Breast epithelium (tissue), 4 donors: ENCODE data around the gene SDK1. TPM values are rescaled to one million over a fixed set of nuclear protein-coding genes. Genes with fewer than 3 reads are reported as not detected.
"Not testable (repeated sequence)": the region's sequence is repeated elsewhere in the genome, so short reads cannot be mapped to it uniquely, and the experiment has no call there.

ENCODE experiments used
- DNase-seq, 2 donors: peaks; one replicate each; pipeline ENCODE4 v3.0.0-alpha.2; 2019; ENCODE audit warnings: low spot score in 2 of 2
- H3K27ac ChIP-seq, 2 donors: fragments of 200-600 bp; sonication (generic) in 1 of 2; one replicate each; pipeline ENCODE4 v1.5.1; 2016 to 2019; ENCODE audit warnings: mild to moderate bottlenecking in 1 of 2
- H3K27me3 ChIP-seq, 2 donors: fragments of 200-600 bp; sonication (generic) in 1 of 2; one replicate each; pipeline versions ENCODE4 v1.5.1 to v1.6.0; 2017 to 2019; ENCODE audit warnings: control low read depth in 1 of 2, mild to moderate bottlenecking in 1 of 2
- H3K36me3 ChIP-seq: fragments of 200-600 bp; one replicate; pipeline ENCODE4 v1.5.1; 2019
- H3K4me1 ChIP-seq, 2 donors: fragments of 200-600 bp; sonication (generic); one replicate each; pipeline ENCODE4 v1.5.1; 2016 to 2019; ENCODE audit warnings: control low read depth in 1 of 2
- H3K4me3 ChIP-seq, 3 donors: fragments of 200-600 bp; sonication (generic); 1 replicate in 2 of 3; 2 replicates in 1 of 3; pipeline ENCODE4 v1.5.1; 2016 to 2019; ENCODE audit warnings: mild to moderate bottlenecking in 3 of 3, moderate library complexity in 2 of 3
- H3K9me3 ChIP-seq, 2 donors: fragments of 200-600 bp; sonication (generic) in 1 of 2; one replicate each; pipeline ENCODE4 v1.5.1; 2016 to 2019; ENCODE audit warnings: control low read depth in 1 of 2
- POLR2A ChIP-seq: fragments of 450-650 bp; IDR thresholded peaks from one replicate; pipeline ENCODE4 v1.6.1; 2016; ENCODE audit warnings: antibody characterized with exemption, mild to moderate bottlenecking, moderate library complexity
- POLR2AphosphoS5 ChIP-seq, 3 donors: sonication (generic); formaldehyde crosslinking; IDR thresholded peaks; one replicate each; pipeline ENCODE4 v1.6.1; 2017; ENCODE audit warnings: antibody characterized with exemption in 3 of 3
- intact Hi-C: fragments of 100-400 bp; cut with DNase I; formaldehyde crosslinking; loops from one replicate; pipeline ENCODE4 v1.15.1; 2023; ENCODE audit warnings: low total_unique reads
- total RNA-seq, 3 donors: library from RNA; depleted of rRNA; stranded (reverse); fragments of >200 nt; gene quantifications; one replicate each; pipeline ENCODE4 v1.1.0, GENCODE V29; 2016
- TF ChIP-seq, protein P1 (sequence below), 3 donors: fragments of 450-650 bp; IDR thresholded peaks; one replicate each; pipeline ENCODE4 v1.5.1; 2016 to 2017; ENCODE audit warnings: antibody characterized with exemption in 3 of 3, mild to moderate bottlenecking in 3 of 3, moderate library complexity in 3 of 3

The SDK1 gene
- total RNA-seq, 3 donors from 2014 or later, result 3.7 to 18.2 (median 6.6) TPM

DNA sequence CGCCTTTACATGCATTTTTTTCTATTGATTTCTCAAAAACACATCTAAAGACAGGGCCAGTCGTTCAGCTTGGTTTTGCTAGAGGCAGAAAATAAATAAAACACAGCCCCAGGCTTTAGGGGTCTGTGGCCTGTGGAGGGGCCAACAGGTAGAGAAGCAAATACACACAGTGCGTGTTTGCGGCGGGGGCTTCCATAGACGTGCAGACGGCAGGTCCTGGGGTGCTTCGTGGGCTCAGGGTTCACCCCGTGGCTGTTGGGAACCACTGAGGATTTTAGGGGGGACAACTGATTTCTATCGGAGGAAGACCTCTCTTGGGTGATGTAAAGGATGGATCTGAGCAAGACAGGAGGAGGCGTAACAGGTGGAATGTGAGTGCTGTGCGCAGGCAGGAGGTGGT lies 935.3 kb downstream of the SDK1 start:
- no peak for TF ChIP-seq POLR2AphosphoS5 (IDR thresholded peaks at IDR 0.05)
- no peak for TF ChIP-seq POLR2A
- TF ChIP-seq, protein P1, sequence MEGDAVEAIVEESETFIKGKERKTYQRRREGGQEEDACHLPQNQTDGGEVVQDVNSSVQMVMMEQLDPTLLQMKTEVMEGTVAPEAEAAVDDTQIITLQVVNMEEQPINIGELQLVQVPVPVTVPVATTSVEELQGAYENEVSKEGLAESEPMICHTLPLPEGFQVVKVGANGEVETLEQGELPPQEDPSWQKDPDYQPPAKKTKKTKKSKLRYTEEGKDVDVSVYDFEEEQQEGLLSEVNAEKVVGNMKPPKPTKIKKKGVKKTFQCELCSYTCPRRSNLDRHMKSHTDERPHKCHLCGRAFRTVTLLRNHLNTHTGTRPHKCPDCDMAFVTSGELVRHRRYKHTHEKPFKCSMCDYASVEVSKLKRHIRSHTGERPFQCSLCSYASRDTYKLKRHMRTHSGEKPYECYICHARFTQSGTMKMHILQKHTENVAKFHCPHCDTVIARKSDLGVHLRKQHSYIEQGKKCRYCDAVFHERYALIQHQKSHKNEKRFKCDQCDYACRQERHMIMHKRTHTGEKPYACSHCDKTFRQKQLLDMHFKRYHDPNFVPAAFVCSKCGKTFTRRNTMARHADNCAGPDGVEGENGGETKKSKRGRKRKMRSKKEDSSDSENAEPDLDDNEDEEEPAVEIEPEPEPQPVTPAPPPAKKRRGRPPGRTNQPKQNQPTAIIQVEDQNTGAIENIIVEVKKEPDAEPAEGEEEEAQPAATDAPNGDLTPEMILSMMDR (IDR thresholded peaks at IDR 0.05), result no peak
- intact Hi-C loops, result no loop called here
- Histone ChIP-seq H3K27ac (no peak overlapping the region), H3K4me1 (no peaks in the 10 kb centered on the region), H3K36me3 (no peaks in the 10 kb centered on the region), H3K4me3 (no peak overlapping the region), H3K27me3 (no peaks in the 10 kb centered on the region), H3K9me3 (no peaks in the 10 kb centered on the region)
- no peak for DNase-seq

DNA sequence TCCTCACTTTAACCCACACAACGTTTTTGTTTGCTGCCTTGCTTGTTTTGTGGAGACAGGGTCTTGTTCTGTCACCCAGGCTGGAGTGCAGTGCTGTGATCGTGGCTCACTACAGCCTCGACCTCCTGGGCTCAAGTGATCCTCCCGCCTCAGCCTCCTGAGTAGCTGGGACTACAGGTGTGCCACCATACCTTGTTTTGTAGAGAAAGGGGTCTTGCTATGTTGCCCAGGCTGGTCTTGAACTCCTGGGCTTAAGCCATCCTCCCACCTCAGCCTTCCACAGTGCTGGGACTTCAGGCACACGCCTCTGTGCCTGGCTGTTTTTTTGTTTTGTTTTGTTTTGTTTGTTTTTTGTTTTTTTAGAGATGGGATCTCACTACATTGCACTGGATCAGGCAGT lies 935.8 kb downstream of the SDK1 start:
- intact Hi-C loops, H3K27ac ChIP-seq, H3K4me3 ChIP-seq, H3K36me3 ChIP-seq, H3K4me1 ChIP-seq, H3K9me3 ChIP-seq, DNase-seq, H3K27me3 ChIP-seq: not testable (repeated sequence)

DNA sequence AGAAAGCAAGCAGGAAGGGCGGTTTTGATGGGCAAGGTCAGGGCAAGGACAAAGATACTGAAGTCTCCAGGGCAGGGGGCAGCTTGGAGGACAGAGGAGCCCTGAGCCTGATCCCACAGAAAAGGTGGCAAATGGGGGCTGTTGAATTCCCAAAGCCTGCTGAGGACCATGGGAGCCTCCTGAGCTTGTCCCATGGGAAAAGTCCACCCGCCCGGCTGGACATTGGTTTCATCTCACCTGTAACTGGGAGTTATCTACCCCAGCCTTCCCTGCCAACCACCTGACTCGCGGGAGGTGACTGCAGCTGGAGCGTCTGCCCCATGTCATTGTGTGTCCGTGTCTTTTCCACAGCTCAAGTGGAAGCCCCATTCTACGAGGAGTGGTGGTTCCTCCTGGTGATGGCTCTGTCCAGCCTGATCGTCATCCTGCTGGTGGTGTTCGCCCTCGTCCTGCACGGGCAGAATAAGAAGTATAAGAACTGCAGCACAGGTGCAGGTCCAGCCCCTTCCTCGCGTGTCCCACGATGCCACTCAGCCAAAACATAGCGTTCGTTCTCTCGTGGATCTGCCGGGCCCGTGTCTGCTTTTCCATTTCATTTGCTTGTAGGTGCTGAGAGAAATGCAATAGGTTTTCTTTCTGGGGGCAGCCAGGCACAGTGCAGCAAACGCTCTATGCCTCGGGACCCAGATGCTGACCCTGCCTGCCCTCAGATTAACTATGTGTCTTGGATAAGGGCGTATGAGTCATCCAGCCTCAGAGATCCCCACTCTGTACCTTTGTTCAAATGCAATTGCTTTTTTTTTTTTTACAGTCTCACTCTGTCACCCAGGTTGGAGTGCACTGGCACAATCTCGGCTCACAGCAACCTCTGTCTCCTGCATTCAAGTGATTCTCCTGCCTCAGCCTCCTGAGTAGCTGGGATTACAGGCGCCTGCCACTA lies 936.5 kb downstream of the SDK1 start:
- Histone ChIP-seq H3K27me3 (no peaks in the 10 kb centered on the region), H3K9me3 (no peaks in the 10 kb centered on the region), H3K36me3 (no peaks in the 10 kb centered on the region), H3K4me1 (no peaks in the 10 kb centered on the region), H3K4me3 (no peak overlapping the region), H3K27ac (no peak overlapping the region)
- DNase-seq, result no peak
- intact Hi-C loops, result no loop called here
- TF ChIP-seq, protein P1 (IDR thresholded peaks at IDR 0.05), result no peak
- TF ChIP-seq POLR2A (no peak), POLR2AphosphoS5 (IDR thresholded peaks at IDR 0.05) (no peak)

DNA sequence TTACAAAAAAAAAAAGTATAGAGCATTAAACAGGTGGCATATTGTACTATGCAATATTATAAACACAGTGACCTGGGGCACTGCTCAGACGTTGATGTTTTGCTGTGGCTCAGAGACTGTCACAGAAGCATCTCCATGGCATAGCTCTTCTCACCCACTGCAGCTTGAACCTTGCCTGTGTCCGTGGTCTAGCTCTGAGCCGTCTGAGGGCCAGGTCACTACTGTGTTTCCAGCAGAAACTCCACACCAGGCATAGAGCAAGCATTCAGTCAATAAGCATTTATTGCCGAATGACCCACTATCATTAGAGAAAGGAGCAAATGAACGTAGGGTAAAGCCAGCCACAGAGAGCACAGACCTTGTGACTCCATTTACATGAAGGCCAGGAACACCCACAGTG lies 937.8 kb downstream of the SDK1 start:
- H3K27me3 ChIP-seq, result no peaks in the 10 kb centered on the region
- H3K27ac ChIP-seq, result no peak overlapping the region
- no peaks in the 10 kb centered on the region for H3K36me3 ChIP-seq
- TF ChIP-seq, protein P1 (IDR thresholded peaks at IDR 0.05), result no peak
- TF ChIP-seq POLR2A, result no peak
- TF ChIP-seq POLR2AphosphoS5 (IDR thresholded peaks at IDR 0.05), result no peak
- no peak for DNase-seq
- H3K9me3 ChIP-seq, result peaks cover 0 to 2% of the 10 kb centered on the region in 2 donors
- intact Hi-C loops, result no loop called here
- no peak overlapping the region for H3K4me3 ChIP-seq
- H3K4me1 ChIP-seq, result no peaks in the 10 kb centered on the region

DNA sequence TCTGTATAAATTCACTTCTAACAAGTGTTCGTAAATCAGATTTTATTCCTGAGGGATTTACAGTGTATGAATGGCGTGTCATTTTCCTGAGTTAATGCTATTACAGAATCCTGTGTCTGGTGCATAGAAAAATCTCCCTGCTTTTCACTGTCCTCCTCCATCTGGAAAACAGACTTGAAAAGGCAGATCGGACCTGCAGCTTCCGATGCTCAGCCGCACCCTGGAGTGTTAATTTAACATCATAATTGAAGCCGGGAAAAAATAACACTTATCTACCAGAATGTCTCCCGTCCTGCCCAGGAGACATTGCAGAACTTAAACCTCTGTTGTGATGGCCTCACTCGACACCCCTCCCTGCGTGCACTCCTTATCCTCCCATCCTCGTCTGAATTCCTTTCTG lies 939.0 kb downstream of the SDK1 start:
- Histone ChIP-seq H3K4me1 (no peaks in the 10 kb centered on the region), H3K27ac (no peak overlapping the region), H3K27me3 (no peaks in the 10 kb centered on the region), H3K9me3 (peaks cover 3 to 14% of the 10 kb centered on the region in 2 donors), H3K36me3 (no peaks in the 10 kb centered on the region), H3K4me3 (no peak overlapping the region)
- intact Hi-C loops, result no loop called here
- DNase-seq, result no peak
- TF ChIP-seq POLR2A, result no peak
- no peak for TF ChIP-seq POLR2AphosphoS5 (IDR thresholded peaks at IDR 0.05)
- TF ChIP-seq, protein P1 (IDR thresholded peaks at IDR 0.05), result no peak
